Measurements from ENCODE around the gene BHLHA9. TPM values are rescaled to one million over a fixed set of nuclear protein-coding genes. Genes with fewer than 3 reads are reported as not detected.

The BHLHA9 gene
- polyA plus RNA-seq, 2 of the 4 experiments (the other 2 are of a cell fraction), result not detected

GRCh38 chr17:1260086-1260769 lies 10.0 kb upstream of the BHLHA9 start:
- H3K4me2 ChIP-seq, result peak overlapping the region; percentile 86
- H3K9me3 ChIP-seq, result peaks cover 3% of the 10 kb centered on the region; the same call in 1 of the 3 replicates
- POLR2A ChIA-PET, result interaction anchor here (0.8 to 1.3 kb wide), 3 partner anchors 67 to 256 kb away, joined by 3 read pairs; partner anchors contain the start of gene INPP5K
- ATAC-seq (peak in 1 of 2 experiments; percentile 12; a peak in 3 of 6 replicates), DNase-seq (ENCODE audit: low read depth in 1 of 2, low spot score in 1 of 2) (no peak), FAIRE-seq (no peak)
- WGBS (ENCODE audit: missing lambda C conversion rate), result 31% methylated on average over 25 of the region's 43 CpGs
- TF ChIP-seq POLR2A (IDR thresholded peaks at IDR 0.05; ENCODE audit: low read length) (no peak), MAZ (IDR thresholded peaks at IDR 0.05; ENCODE audit: borderline replicate concordance, low read depth, low read length) (no peak), EP300 (IDR thresholded peaks at IDR 0.05) (no peak), ESRRA (IDR thresholded peaks at IDR 0.05; ENCODE audit: borderline replicate concordance, low read length) (no peak), CHD4 (IDR thresholded peaks at IDR 0.05; ENCODE audit: borderline replicate concordance) (no peak), NPAS2 (CRISPR knock-in tag; IDR thresholded peaks at IDR 0.05; ENCODE audit: borderline replicate concordance) (no peak), HOXA7 (CRISPR knock-in tag; IDR thresholded peaks at IDR 0.05) (no peak), KDM1A (IDR thresholded peaks at IDR 0.05; ENCODE audit: low read depth) (no peak), EHF (CRISPR knock-in tag; IDR thresholded peaks at IDR 0.05) (no peak), JUN (IDR thresholded peaks at IDR 0.05) (no peak), SMC3 (IDR thresholded peaks at IDR 0.05) (no peak), SREBF2 (IDR thresholded peaks at IDR 0.05) (no peak), RNF2 (IDR thresholded peaks at IDR 0.05; ENCODE audit: borderline replicate concordance, low read depth) (no peak), RAD21 (conservative IDR thresholded peaks at IDR 0.05 in 1 of 2, IDR thresholded peaks at IDR 0.05 in 1 of 2) (no peak), REST (IDR thresholded peaks at IDR 0.05) (no peak), ZFP36 (IDR thresholded peaks at IDR 0.05; ENCODE audit: borderline replicate concordance, partially characterized antibody) (no peak)
- TF ChIP-seq, protein P1, sequence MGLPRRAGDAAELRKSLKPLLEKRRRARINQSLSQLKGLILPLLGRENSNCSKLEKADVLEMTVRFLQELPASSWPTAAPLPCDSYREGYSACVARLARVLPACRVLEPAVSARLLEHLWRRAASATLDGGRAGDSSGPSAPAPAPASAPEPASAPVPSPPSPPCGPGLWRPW (IDR thresholded peaks at IDR 0.05), result no peak
- TF ChIP-seq, protein P2, sequence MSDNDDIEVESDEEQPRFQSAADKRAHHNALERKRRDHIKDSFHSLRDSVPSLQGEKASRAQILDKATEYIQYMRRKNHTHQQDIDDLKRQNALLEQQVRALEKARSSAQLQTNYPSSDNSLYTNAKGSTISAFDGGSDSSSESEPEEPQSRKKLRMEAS (IDR thresholded peaks at IDR 0.05), result no peak
- H3K27ac ChIP-seq, result peak overlapping the region; percentile 72 to 82
- CTCF ChIA-PET, result interaction anchor here (0.6 to 5.6 kb wide), 26 partner anchors 8 to 522 kb away, joined by 3 to 48 read pairs (median 5); partner anchors contain the start of genes BHLHA9, INPP5K, RILP and TRARG1
- peak overlapping the region; percentile 57 for H3K4me3 ChIP-seq
- no peaks in the 10 kb centered on the region for H3K4me1 ChIP-seq

- POLR2A ChIA-PET, result no interaction called here
- Histone ChIP-seq H3K9me3 (peaks cover 3% of the 10 kb centered on the region; the same call in 1 of the 3 replicates), H3K4me3 (no peak overlapping the region), H3K4me2 (no peak overlapping the region), H3K4me1 (no peaks in the 10 kb centered on the region), H3K27ac (no peak overlapping the region)
- FAIRE-seq, result no peak
- TF ChIP-seq TP53 (CRISPR knock-in tag; IDR thresholded peaks at IDR 0.05) (no peak), KDM1A (IDR thresholded peaks at IDR 0.05; ENCODE audit: low read depth) (peak; percentile 87; the same call in 1 of the 2 replicates), ZFP36 (IDR thresholded peaks at IDR 0.05; ENCODE audit: borderline replicate concordance, partially characterized antibody) (peak; percentile 72), HDAC2 (IDR thresholded peaks at IDR 0.05) (peak; percentile 49; the same call in 1 of the 2 replicates), ESRRA (IDR thresholded peaks at IDR 0.05; ENCODE audit: borderline replicate concordance, low read length) (no peak), NFE2L2 (conservative IDR thresholded peaks at IDR 0.05; ENCODE audit: low read length) (no peak), FOSB (CRISPR knock-in tag; IDR thresholded peaks at IDR 0.05) (no peak), USF2 (IDR thresholded peaks at IDR 0.05) (no peak), MAFK (IDR thresholded peaks at IDR 0.05; ENCODE audit: partially characterized antibody) (no peak), JUNB (IDR thresholded peaks at IDR 0.05) (no peak), SREBF2 (IDR thresholded peaks at IDR 0.05) (no peak), RARB (CRISPR knock-in tag; IDR thresholded peaks at IDR 0.05) (no peak), HOXB13 (CRISPR knock-in tag; IDR thresholded peaks at IDR 0.05; ENCODE audit: low read depth) (no peak), CHD4 (IDR thresholded peaks at IDR 0.05; ENCODE audit: borderline replicate concordance) (no peak), POLR2AphosphoS2 (conservative IDR thresholded peaks at IDR 0.05; ENCODE audit: low read length) (no peak)
- TF ChIP-seq, protein P3, sequence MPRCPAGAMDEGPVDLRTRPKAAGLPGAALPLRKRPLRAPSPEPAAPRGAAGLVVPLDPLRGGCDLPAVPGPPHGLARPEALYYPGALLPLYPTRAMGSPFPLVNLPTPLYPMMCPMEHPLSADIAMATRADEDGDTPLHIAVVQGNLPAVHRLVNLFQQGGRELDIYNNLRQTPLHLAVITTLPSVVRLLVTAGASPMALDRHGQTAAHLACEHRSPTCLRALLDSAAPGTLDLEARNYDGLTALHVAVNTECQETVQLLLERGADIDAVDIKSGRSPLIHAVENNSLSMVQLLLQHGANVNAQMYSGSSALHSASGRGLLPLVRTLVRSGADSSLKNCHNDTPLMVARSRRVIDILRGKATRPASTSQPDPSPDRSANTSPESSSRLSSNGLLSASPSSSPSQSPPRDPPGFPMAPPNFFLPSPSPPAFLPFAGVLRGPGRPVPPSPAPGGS (IDR thresholded peaks at IDR 0.05), result no peak
- TF ChIP-seq, protein P1 (IDR thresholded peaks at IDR 0.05), result no peak
- TF ChIP-seq, protein P2 (IDR thresholded peaks at IDR 0.05), result no peak
- DNase-seq (ENCODE audit: low read depth in 1 of 2, low spot score in 1 of 2), result no peak
- CTCF ChIA-PET, result interaction anchor here (0.8 to 5.6 kb wide), 13 partner anchors 8 to 314 kb away, joined by 3 to 48 read pairs (median 6); partner anchors contain the start of genes BHLHA9 and TRARG1
- ATAC-seq, result no peak
- 88% methylated on average over 6 of the region's 6 CpGs for WGBS (ENCODE audit: missing lambda C conversion rate)
These were observed 9.5 kb upstream of the BHLHA9 start for GRCh38 chr17:1260770-1261161.
